ENCODE measurements around the gene KRTAP29-1. TPM values are rescaled to one million over a fixed set of nuclear protein-coding genes. Genes with fewer than 3 reads are reported as not detected.
"Not testable (repeated sequence)": the region's sequence is repeated elsewhere in the genome, so short reads cannot be mapped to it uniquely, and the experiment has no call there.

The KRTAP29-1 gene
- total RNA-seq, 1 experiment from 2014 or later, result not detected

GRCh38 chr17:41296846-41297245 is 5.8 kb downstream of the KRTAP29-1 start:
- Histone ChIP-seq H3K4me3 (no peak overlapping the region), H3K27me3 (no peaks in the 10 kb centered on the region), H3K4me1 (no peaks in the 10 kb centered on the region), H3K27ac (no peak overlapping the region), H3K36me3 (no peaks in the 10 kb centered on the region), H3K9me3 (replicated peaks) (no peaks in the 10 kb centered on the region)
- no peak for DNase-seq

- Histone ChIP-seq H3K27ac (no peak overlapping the region), H3K4me3 (no peak overlapping the region), H3K27me3 (no peaks in the 10 kb centered on the region), H3K4me1 (no peaks in the 10 kb centered on the region), H3K36me3 (no peaks in the 10 kb centered on the region), H3K9me3 (replicated peaks) (no peaks in the 10 kb centered on the region)
- DNase-seq, result no peak
Measured at GRCh38 chr17:41294016-41294415, 8.6 kb downstream of the KRTAP29-1 start.

- DNase-seq, result no peak
- Histone ChIP-seq H3K27me3 (no peaks in the 10 kb centered on the region), H3K9me3 (replicated peaks) (no peaks in the 10 kb centered on the region), H3K27ac (no peak overlapping the region), H3K4me3 (no peak overlapping the region), H3K36me3 (no peaks in the 10 kb centered on the region), H3K4me1 (peaks cover 26% of the 10 kb centered on the region)
Measured at GRCh38 chr17:41287050-41287449, 15.6 kb downstream of the KRTAP29-1 start.

- Histone ChIP-seq H3K27me3 (no peaks in the 10 kb centered on the region), H3K36me3 (no peaks in the 10 kb centered on the region), H3K4me3 (no peak overlapping the region), H3K27ac (peak overlapping the region; percentile 22; the same call in 1 of the 2 replicates), H3K4me1 (peaks cover 28% of the 10 kb centered on the region), H3K9me3 (replicated peaks) (no peaks in the 10 kb centered on the region)
- no peak for DNase-seq
Measured at GRCh38 chr17:41284546-41284945, 18.1 kb downstream of the KRTAP29-1 start.

GRCh38 chr17:41284043-41284442 is 18.6 kb downstream of the KRTAP29-1 start:
- no peaks in the 10 kb centered on the region for H3K36me3 ChIP-seq
- H3K4me1 ChIP-seq, result peaks cover 29% of the 10 kb centered on the region
- no peak overlapping the region for H3K4me3 ChIP-seq
- H3K27ac ChIP-seq, result peak overlapping the region; percentile 27; the same call in 1 of the 2 replicates
- H3K9me3 ChIP-seq (replicated peaks), result no peaks in the 10 kb centered on the region
- no peaks in the 10 kb centered on the region for H3K27me3 ChIP-seq
- DNase-seq, result peak; percentile 26 to 32

- H3K4me3 ChIP-seq, result no peak overlapping the region
- no peak for DNase-seq
- no peaks in the 10 kb centered on the region for H3K36me3 ChIP-seq
- H3K27ac ChIP-seq, result no peak overlapping the region
- no peaks in the 10 kb centered on the region for H3K9me3 ChIP-seq (replicated peaks)
- H3K4me1 ChIP-seq, result peaks cover 8% of the 10 kb centered on the region; the same call in 1 of the 2 replicates
- H3K27me3 ChIP-seq, result no peaks in the 10 kb centered on the region
Measured at GRCh38 chr17:41278176-41278955, 24.3 kb downstream of the KRTAP29-1 start.

GRCh38 chr17:41275648-41276190 is 26.9 kb downstream of the KRTAP29-1 start, which contains the start of gene KRTAP9-7:
KRTAP9-7 (plus strand) TSS chr17:41275698; CDS start chr17:41275698, 0 bp downstream.
- not testable (repeated sequence) for DNase-seq; H3K4me3 ChIP-seq; H3K36me3 ChIP-seq; H3K27me3 ChIP-seq; H3K9me3 ChIP-seq (replicated peaks); H3K4me1 ChIP-seq; H3K27ac ChIP-seq

GRCh38 chr17:41271858-41272257 is 30.8 kb downstream of the KRTAP29-1 start:
- Histone ChIP-seq H3K27ac (no peak overlapping the region), H3K4me3 (no peak overlapping the region), H3K9me3 (replicated peaks) (no peaks in the 10 kb centered on the region), H3K36me3 (no peaks in the 10 kb centered on the region), H3K27me3 (no peaks in the 10 kb centered on the region), H3K4me1 (no peaks in the 10 kb centered on the region)
- DNase-seq, result no peak

GRCh38 chr17:41271323-41271722 is 31.3 kb downstream of the KRTAP29-1 start:
- not testable (repeated sequence) for H3K4me3 ChIP-seq; H3K27me3 ChIP-seq; H3K9me3 ChIP-seq (replicated peaks); DNase-seq; H3K4me1 ChIP-seq; H3K36me3 ChIP-seq; H3K27ac ChIP-seq

GRCh38 chr17:41267711-41268110 is 34.9 kb downstream of the KRTAP29-1 start:
- Histone ChIP-seq H3K9me3 (replicated peaks) (no peaks in the 10 kb centered on the region), H3K4me1 (no peaks in the 10 kb centered on the region), H3K36me3 (no peaks in the 10 kb centered on the region), H3K4me3 (no peak overlapping the region), H3K27me3 (no peaks in the 10 kb centered on the region), H3K27ac (no peak overlapping the region)
- no peak for DNase-seq

- Histone ChIP-seq H3K9me3 (replicated peaks) (no peaks in the 10 kb centered on the region), H3K4me1 (no peaks in the 10 kb centered on the region), H3K27me3 (no peaks in the 10 kb centered on the region), H3K36me3 (no peaks in the 10 kb centered on the region), H3K27ac (no peak within 1 kb of the TSS), H3K4me3 (no peak within 1 kb of the TSS)
- DNase-seq, result no peak
Measured at GRCh38 chr17:41265078-41265477, 37.6 kb downstream of the KRTAP29-1 start, which contains the start of gene KRTAP9-6. KRTAP9-6 (plus strand) TSS chr17:41265378; CDS start chr17:41265378, 0 bp downstream.

GRCh38 chr17:41264599-41264998 is 38.1 kb downstream of the KRTAP29-1 start:
- Histone ChIP-seq H3K4me1 (no peaks in the 10 kb centered on the region), H3K27ac (no peak overlapping the region), H3K36me3 (no peaks in the 10 kb centered on the region), H3K4me3 (no peak overlapping the region), H3K27me3 (no peaks in the 10 kb centered on the region), H3K9me3 (replicated peaks) (no peaks in the 10 kb centered on the region)
- no peak for DNase-seq

- Histone ChIP-seq H3K27ac (no peak overlapping the region), H3K4me1 (no peaks in the 10 kb centered on the region), H3K36me3 (no peaks in the 10 kb centered on the region), H3K4me3 (no peak overlapping the region), H3K27me3 (no peaks in the 10 kb centered on the region), H3K9me3 (replicated peaks) (no peaks in the 10 kb centered on the region)
- no peak for DNase-seq
Measured at GRCh38 chr17:41263212-41263611, 39.4 kb downstream of the KRTAP29-1 start.

- Histone ChIP-seq H3K4me1 (no peaks in the 10 kb centered on the region), H3K4me3 (no peak overlapping the region), H3K9me3 (replicated peaks) (no peaks in the 10 kb centered on the region), H3K27me3 (no peaks in the 10 kb centered on the region), H3K36me3 (no peaks in the 10 kb centered on the region), H3K27ac (no peak overlapping the region)
- DNase-seq, result no peak
Measured at GRCh38 chr17:41258406-41258805, 44.2 kb downstream of the KRTAP29-1 start.

GRCh38 chr17:41256291-41256685 is 46.4 kb downstream of the KRTAP29-1 start:
- no peak for DNase-seq
- Histone ChIP-seq H3K27me3 (no peaks in the 10 kb centered on the region), H3K4me1 (no peaks in the 10 kb centered on the region), H3K4me3 (no peak overlapping the region), H3K9me3 (replicated peaks) (no peaks in the 10 kb centered on the region), H3K36me3 (no peaks in the 10 kb centered on the region), H3K27ac (no peak overlapping the region)
